ENCODE data around the gene MPPED1.

Gene MPPED1

DNA sequence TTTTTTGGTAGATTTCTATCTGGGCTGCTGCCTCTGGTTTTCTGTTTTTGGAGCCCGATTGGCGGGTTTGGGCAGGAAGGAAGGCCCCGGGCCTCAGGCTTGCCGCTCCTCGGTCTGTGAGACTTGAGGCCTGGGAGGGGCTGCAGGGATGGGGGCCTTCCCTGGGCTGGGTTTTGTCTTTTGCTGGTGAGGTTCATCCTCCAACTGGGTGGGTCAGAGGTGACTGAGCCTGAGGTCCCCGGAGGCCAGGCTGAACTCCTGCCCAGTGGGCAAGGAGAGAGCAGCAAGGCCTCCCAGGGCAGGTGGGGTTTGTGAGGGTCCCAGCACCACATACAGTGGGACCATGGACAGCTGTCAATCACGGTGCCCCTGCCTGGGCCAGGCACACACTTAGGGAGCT is 15.0 kb downstream of the MPPED1 start:
- H3K36me3 ChIP-seq (ENCODE audit: insufficient read depth, low read length): no peaks in the 10 kb centered on the region
- no peaks in the 10 kb centered on the region for H3K9me3 ChIP-seq (ENCODE audit: control insufficient read depth, insufficient read depth, low read length)
- H3K4me1 ChIP-seq (ENCODE audit: insufficient read depth, low read length): no peaks in the 10 kb centered on the region
- H3K9ac ChIP-seq (ENCODE audit: low read depth, low read length): no peak overlapping the region

DNA sequence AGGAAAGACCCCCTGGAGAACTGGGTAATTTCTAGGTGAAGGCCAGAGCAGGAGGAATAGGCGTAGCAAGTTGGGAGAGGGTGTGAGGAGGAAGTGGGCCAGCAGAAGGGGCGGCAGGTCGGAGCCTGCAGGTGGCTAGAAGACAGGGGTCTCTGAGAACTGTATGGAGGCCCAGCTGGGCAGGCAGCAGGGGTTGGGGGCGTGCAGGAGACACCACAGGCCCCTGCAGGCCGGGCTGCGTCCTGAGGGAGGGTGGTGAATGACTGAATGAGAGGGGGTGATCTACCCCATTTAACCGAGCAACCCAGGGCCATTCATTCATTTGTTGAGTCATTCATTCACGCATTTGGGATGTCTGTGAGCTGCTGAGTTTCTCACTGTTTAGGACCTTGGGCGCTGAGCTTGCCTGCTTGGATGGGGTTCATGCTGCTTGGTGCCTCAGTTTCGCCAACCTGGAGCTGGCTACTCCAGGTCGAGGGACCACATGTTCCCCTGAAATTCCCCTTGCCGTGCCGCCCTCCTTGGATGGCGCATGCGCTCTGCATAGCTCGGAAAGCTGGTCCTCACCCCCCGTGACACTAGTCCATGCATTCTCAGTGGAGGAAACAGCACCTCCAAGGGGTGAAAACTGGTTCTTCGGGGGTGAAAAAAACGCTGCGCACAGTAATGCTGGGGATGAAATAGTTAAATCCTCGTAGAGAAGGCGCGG is 15.6 kb downstream of the MPPED1 start:
- Histone ChIP-seq H3K9me3 (ENCODE audit: control insufficient read depth, insufficient read depth, low read length) (no peaks in the 10 kb centered on the region), H3K36me3 (ENCODE audit: insufficient read depth, low read length) (no peaks in the 10 kb centered on the region), H3K9ac (ENCODE audit: low read depth, low read length) (no peak overlapping the region), H3K4me1 (ENCODE audit: insufficient read depth, low read length) (no peaks in the 10 kb centered on the region)

DNA sequence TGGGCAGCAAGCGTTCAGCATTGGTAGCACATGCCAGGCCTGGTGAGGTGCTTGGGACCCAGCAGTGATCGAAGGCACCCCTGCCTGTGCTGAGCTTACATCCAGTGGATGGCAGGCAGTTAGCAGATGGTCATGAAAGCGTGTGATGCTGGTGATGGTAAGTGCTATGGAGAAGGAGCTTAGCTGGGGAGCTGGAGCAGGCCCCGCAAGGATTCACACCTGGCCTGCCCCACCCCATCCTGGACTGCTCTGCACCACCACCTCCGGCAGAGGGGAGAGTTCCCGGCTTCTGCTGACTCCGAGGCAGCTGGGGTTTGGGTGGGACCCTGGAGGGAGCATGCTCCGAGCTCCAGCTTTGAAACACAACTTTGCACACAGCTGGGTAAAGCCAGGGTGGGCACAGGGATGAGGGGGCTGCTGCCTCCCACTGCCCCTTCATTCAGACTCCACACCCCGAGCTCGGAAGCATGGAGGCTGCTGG is 16.2 kb downstream of the MPPED1 start:
- Histone ChIP-seq H3K9ac (ENCODE audit: low read depth, low read length) (no peak overlapping the region), H3K9me3 (ENCODE audit: control insufficient read depth, insufficient read depth, low read length) (no peaks in the 10 kb centered on the region), H3K36me3 (ENCODE audit: insufficient read depth, low read length) (no peaks in the 10 kb centered on the region), H3K4me1 (ENCODE audit: insufficient read depth, low read length) (no peaks in the 10 kb centered on the region)

DNA sequence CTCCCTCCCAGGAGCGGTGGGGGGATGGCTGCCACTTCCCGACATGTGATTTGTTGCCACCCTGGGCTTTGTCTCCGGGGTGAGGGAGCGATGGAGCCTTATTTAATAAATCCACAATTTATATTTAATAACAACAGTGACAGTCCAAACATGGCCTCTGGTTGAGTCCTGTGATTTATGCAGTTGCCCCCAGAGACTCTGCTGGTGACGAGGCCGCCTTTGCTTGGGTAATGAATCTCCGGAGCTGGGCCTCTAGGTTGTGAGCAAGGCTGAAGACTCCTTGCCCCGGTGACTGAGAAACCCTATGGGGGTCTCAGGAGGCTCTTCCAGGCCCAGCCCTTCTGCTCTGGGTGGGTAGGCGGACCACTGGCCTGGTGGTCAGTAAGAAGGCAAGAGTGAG is 16.7 kb downstream of the MPPED1 start:
- H3K4me1 ChIP-seq (ENCODE audit: insufficient read depth, low read length): no peaks in the 10 kb centered on the region
- H3K9me3 ChIP-seq (ENCODE audit: control insufficient read depth, insufficient read depth, low read length): no peaks in the 10 kb centered on the region
- no peak overlapping the region for H3K9ac ChIP-seq (ENCODE audit: low read depth, low read length)
- no peaks in the 10 kb centered on the region for H3K36me3 ChIP-seq (ENCODE audit: insufficient read depth, low read length)

DNA sequence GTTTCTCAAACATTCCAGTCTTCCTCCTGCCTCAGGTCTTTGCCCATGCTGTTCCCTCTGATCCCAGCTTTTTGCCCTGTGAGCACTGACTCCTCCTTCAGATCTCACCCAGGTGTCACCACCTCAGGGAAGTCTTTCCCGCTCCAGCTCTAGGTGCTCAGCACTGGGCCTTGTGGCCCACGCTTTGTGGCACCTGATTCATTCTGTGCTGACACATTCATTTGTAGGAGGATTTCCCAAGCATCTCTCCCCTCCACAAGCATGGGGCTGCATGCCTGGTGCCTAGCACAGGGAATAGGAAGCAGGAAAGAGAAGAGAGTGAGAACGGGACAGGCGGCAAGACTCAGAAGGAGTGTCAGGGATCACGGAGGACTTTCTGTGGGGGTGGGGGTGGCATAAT is 17.6 kb downstream of the MPPED1 start:
- no peak overlapping the region for H3K9ac ChIP-seq (ENCODE audit: low read depth, low read length)
- H3K4me1 ChIP-seq (ENCODE audit: insufficient read depth, low read length): no peaks in the 10 kb centered on the region
- H3K36me3 ChIP-seq (ENCODE audit: insufficient read depth, low read length): no peaks in the 10 kb centered on the region
- no peaks in the 10 kb centered on the region for H3K9me3 ChIP-seq (ENCODE audit: control insufficient read depth, insufficient read depth, low read length)

DNA sequence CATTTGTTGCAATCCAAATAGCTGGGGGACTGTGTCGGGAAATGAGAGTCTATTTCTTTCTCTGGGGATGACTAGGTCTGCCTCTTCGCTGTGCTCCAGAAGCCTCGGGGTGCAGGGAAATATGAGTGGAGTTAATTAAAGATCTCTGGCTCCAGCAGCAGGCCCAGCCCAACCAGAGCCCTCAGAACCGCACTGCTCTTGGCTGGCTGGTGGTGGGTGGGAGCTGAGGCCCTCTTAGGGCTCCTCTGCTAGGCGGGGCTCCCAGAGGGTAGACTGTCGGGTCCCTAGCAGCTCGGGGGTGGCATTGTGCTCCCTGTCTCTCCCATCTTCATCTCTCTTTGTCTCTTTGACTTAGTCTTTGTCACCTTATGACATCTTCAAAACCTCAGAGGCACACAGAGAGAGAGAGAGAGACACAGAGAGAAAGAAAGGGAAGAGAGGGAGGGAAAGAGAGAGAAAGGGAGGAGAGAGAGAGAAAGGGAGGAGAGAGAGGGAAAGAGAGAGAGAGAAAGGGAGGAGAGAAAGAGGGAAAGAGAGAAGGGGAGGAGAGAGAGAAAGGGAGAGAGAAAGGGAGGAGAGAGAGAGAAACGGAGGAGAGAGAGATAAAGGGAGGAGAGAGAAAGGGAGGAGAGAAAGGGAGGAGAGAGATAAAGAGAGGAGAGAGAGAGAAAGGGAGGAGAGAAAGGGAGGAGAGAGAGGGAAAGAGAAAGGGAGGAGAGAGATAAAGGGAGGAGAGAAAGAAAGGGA is 20.2 kb downstream of the MPPED1 start:
- no peaks in the 10 kb centered on the region for H3K36me3 ChIP-seq (ENCODE audit: insufficient read depth, low read length)
- H3K9ac ChIP-seq (ENCODE audit: low read depth, low read length): no peak overlapping the region
- no peaks in the 10 kb centered on the region for H3K9me3 ChIP-seq (ENCODE audit: control insufficient read depth, insufficient read depth, low read length)
- H3K4me1 ChIP-seq (ENCODE audit: insufficient read depth, low read length): no peaks in the 10 kb centered on the region

DNA sequence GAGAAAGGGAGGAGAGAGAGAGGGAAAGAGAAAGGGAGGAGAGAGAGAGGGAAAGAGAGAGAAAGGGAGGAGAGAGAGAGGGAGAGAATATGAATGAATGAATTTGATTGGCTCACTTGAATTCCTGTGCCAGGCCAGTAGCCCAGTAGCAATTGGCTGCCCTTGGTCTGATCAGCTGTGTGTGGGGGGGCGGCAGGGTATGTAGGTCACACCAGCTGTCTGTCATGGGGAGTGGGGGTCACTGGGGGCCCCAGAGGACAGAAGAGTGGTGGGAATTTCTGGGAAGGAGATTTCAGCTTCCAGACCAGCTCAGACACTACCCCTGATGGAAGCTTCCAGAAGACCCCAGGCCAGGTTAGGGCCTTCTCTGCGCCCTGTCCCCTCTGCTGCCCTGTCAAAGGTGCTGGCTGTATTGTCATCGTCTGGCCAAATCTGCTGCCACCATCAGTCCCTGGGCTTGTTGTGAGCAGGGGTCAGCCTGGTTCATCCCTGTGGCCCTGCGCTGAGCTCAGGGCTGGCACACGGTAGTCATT is 21.1 kb downstream of the MPPED1 start:
- no peaks in the 10 kb centered on the region for H3K36me3 ChIP-seq (ENCODE audit: insufficient read depth, low read length)
- no peaks in the 10 kb centered on the region for H3K9me3 ChIP-seq (ENCODE audit: control insufficient read depth, insufficient read depth, low read length)
- no peak overlapping the region for H3K9ac ChIP-seq (ENCODE audit: low read depth, low read length)
- no peaks in the 10 kb centered on the region for H3K4me1 ChIP-seq (ENCODE audit: insufficient read depth, low read length)

DNA sequence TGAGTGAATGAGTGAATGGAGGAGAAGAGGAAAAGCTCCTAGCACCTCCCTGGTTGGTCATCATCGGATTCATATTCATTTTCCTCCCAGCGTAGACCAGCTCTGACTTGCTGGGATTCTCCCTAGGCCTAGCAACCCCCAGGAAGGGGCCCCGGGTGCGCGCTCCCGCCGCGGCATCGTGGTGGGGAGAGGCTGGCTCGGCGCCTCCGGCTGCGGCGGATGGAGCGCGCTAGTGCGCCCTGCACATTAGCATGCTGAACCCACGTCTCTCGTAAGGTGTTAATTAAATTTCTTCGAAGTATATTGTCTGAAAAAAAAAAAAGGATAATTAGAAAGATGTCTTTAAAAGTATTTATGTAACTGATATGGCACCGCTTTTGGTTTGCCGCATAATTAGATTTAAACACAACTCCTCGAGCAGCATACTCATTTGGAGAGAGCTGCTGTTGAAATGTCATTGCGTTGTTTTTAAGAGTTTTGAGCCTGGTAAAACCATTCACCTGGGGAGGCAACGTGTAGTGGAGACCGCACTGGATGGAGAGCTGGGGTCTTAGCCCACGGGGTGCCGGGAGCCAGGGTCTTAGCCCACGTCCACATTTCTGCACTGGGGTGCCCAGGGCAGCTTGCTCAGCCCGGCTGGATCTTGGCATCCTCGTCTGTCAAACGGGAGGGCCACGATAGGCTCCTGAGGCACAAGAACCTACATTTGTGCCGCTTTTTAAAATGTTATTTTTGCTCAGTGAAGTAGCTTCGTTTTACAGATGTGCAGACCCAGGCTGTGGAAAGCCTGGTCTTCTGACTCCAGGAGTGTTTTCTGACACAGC is 21.8 kb downstream of the MPPED1 start:
- Histone ChIP-seq H3K36me3 (ENCODE audit: insufficient read depth, low read length) (no peaks in the 10 kb centered on the region), H3K4me1 (ENCODE audit: insufficient read depth, low read length) (no peaks in the 10 kb centered on the region), H3K9me3 (ENCODE audit: control insufficient read depth, insufficient read depth, low read length) (no peaks in the 10 kb centered on the region), H3K9ac (ENCODE audit: low read depth, low read length) (no peak overlapping the region)

DNA sequence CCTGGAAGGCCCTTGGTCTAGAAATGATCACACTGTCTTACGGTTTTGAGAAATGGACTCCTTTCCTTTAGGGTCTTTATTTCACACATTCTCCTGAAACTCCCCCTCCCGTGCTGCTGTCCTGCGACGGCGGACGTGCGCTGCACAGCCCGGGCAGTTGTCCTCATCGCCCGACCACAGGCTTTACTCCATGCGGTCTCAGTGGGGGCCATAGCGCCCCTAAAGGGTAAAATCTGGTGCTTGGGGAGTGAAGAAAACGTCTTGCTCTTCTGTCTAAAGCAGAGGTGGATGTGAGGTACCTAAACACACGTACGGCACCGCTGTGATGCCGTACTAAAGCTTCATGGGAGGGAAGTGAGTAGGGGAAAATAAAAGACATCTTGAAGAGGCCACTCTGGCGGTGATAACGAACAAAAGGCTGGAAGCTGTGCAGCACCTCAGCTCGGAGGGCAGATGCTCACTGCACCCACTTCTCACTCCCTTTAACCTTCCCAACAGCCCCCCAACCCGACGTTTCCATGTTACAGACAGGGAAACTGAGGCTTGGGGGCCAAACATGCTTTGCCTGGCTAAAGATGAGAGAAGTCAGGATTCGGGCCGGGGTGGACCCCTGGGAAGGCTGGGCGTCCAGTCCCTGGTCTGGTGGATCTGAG is 22.6 kb downstream of the MPPED1 start:
- no peak overlapping the region for H3K9ac ChIP-seq (ENCODE audit: low read depth, low read length)
- no peaks in the 10 kb centered on the region for H3K9me3 ChIP-seq (ENCODE audit: control insufficient read depth, insufficient read depth, low read length)
- no peaks in the 10 kb centered on the region for H3K4me1 ChIP-seq (ENCODE audit: insufficient read depth, low read length)
- H3K36me3 ChIP-seq (ENCODE audit: insufficient read depth, low read length): no peaks in the 10 kb centered on the region

DNA sequence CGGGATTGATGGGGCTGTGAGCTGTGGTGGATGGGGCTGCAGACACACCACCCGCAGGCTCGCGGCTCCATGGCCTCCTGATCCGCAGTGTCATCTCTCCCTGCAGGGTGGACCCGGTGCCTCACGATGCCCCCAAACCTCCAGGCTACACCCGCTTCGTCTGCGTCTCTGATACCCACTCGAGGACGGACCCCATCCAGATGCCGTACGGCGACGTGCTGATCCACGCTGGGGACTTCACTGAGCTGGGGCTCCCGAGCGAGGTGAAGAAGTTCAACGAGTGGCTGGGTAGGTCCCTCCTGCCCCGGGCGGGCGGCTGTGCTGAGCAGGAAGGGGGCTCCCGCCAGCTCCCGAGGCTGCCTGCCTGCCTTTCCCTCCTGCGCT is 23.1 kb downstream of the MPPED1 start:
- Histone ChIP-seq H3K4me1 (ENCODE audit: insufficient read depth, low read length) (no peaks in the 10 kb centered on the region), H3K9ac (ENCODE audit: low read depth, low read length) (no peak overlapping the region), H3K9me3 (ENCODE audit: control insufficient read depth, insufficient read depth, low read length) (no peaks in the 10 kb centered on the region), H3K36me3 (ENCODE audit: insufficient read depth, low read length) (no peaks in the 10 kb centered on the region)

DNA sequence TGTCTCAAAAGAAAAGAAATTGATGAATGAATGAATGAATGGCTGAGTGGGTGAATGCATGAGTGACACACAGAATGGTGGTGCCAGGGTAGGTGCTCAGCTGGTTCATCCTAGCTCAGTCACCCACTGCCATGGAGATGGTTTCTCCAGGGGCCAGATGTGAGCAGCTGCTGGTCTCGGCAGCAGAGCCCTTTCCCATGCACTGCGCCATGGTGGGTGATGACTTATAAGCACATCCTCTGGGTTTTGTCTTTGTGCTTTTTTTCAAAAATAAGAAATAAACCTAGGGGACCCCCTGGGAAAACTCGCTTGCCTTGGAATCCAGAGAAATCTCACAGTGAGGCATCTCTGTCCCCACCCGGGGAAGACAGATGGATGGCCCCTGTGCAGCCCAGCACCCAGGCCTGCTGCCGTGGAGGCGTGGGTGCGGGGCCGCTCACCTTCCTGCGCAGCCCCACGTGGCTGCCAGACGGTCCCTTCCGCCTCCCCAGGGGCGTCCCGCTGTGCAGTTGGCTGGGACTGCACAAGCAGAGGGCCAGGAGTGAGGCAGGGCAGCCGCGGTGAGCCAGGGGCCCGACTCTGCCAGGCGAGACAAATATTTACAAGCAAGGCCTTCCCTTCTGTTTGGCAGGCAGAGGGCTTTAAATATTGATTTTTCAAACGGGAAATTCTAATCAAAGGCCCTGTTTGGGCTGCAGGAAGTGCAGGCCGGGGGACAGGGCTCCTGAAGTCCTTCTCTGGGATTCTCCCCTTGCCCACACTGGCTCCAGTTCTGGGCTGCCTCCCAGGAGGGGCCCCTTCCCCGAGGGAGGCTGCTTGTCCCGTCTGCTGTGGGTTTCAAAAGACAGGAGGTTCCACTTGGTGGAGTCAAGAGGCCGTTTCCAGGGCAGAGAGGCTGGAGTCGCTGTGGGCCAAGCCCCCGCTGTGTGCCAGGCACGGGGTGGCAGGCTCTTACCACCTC is 24.3 kb downstream of the MPPED1 start:
- Histone ChIP-seq H3K9me3 (ENCODE audit: control insufficient read depth, insufficient read depth, low read length) (no peaks in the 10 kb centered on the region), H3K4me1 (ENCODE audit: insufficient read depth, low read length) (no peaks in the 10 kb centered on the region), H3K9ac (ENCODE audit: low read depth, low read length) (no peak overlapping the region), H3K36me3 (ENCODE audit: insufficient read depth, low read length) (no peaks in the 10 kb centered on the region)

DNA sequence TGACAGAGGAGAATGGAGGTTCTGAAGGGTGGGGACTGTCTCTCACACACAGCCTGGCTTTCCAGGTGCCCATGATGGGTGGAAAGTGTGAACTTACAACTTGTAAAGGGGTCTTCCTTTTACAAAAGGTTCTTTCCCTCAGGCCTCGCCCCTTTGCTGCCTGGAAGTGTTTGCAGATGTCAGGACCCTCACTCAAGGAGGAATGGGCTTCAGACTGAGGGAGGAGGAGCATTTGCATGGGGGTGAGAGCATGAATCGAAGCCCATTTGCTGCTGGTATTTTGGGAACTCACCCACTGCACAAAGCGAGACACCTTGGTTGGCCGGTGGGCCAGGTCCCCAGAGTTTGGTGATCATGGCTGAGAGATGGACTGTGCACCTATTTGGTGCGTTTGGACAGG is 25.1 kb downstream of the MPPED1 start:
- no peaks in the 10 kb centered on the region for H3K4me1 ChIP-seq (ENCODE audit: insufficient read depth, low read length)
- H3K9ac ChIP-seq (ENCODE audit: low read depth, low read length): no peak overlapping the region
- H3K36me3 ChIP-seq (ENCODE audit: insufficient read depth, low read length): no peaks in the 10 kb centered on the region
- no peaks in the 10 kb centered on the region for H3K9me3 ChIP-seq (ENCODE audit: control insufficient read depth, insufficient read depth, low read length)

DNA sequence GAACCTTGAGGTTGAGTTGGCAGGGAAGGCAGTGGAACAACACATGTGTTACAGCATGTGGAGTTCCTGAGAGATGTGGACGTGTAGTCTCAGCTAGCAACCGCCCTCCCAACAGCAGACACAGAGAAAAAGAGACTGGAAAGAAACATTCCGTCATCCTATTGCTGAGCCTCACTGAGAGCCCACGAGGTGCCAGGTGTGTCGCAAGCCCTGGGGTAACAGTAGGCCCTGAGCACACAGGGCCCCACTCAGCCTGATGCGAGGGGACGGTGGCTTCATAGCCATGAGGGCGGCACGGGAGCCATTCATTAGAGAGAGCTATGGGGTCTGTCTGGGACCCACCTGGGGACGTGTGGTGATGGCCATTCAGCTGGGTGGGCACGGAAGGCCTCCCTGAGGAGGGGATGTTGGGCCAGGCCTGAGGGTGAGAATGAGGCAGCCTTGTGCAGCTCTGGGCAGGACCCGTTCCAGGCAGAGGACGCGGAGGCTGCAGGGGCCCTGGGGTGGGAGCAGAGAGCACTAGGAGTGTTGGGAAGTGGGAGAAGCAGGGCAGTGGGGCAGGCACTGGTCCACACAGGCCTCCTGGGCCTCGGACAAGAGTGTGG is 26.2 kb downstream of the MPPED1 start:
- Histone ChIP-seq H3K4me1 (ENCODE audit: insufficient read depth, low read length) (no peaks in the 10 kb centered on the region), H3K9ac (ENCODE audit: low read depth, low read length) (no peak overlapping the region), H3K36me3 (ENCODE audit: insufficient read depth, low read length) (no peaks in the 10 kb centered on the region), H3K9me3 (ENCODE audit: control insufficient read depth, insufficient read depth, low read length) (no peaks in the 10 kb centered on the region)
